A549 (cell line): ENCODE data around the gene ZMYND8. TPM values are rescaled to one million over a fixed set of nuclear protein-coding genes. Genes with fewer than 3 reads are reported as not detected.

Experiments
- ATAC-seq, 2 experiments: fragments of 200-7000 bp in 1 of 2; fragments of >200 bp in 1 of 2; cut with Nextera tagmentation in 1 of 2; cut with Tn5 transposase in 1 of 2; 3 replicates each; pipeline versions ENCODE4 v1.8.0 to v1.9.1; 2018 to 2020; ENCODE audit warnings: mild to moderate bottlenecking in 1 of 2, moderate library complexity in 1 of 2
- CTCF ChIA-PET: fragments of 300-600 bp; sonication (Branson Sonifier 250); formaldehyde crosslinking; extraction: SDS; loops from one replicate; lab custom pipeline; 2021; ENCODE audit warnings: antibody characterized with exemption, inconsistent platforms; lab: Yijun Ruan, JAX
- POLR2A ChIA-PET: fragments of 350-600 bp; formaldehyde crosslinking; extraction: SDS; loops from one replicate; lab custom pipeline; 2021; ENCODE audit warnings: antibody characterized with exemption, inconsistent platforms; lab: Yijun Ruan, JAX
- DNase-seq, 2 experiments: peaks; one replicate each; pipeline versions ENCODE4 v3.0.0 to v3.0.0-alpha.2; 2011 to 2016; ENCODE audit warnings: low read depth in 1 of 2, low spot score in 1 of 2
- FAIRE-seq: peaks from 2 replicates; lab custom pipeline; 2011; peaks lifted over from hg19 to GRCh38; lab: Jason Lieb, UNC
- H3K27ac ChIP-seq, 2 experiments: fragments of >200 bp; sonication (Bioruptor Twin); formaldehyde crosslinking; 3 replicates each; pipeline ENCODE4 v1.5.1; 2016 to 2017
- H3K4me1 ChIP-seq: fragments of >200 bp; sonication (Bioruptor Twin); formaldehyde crosslinking; 3 replicates; pipeline ENCODE4 v1.6.1; 2016
- H3K4me2 ChIP-seq: fragments of >200 bp; sonication (Bioruptor Twin); formaldehyde crosslinking; 3 replicates; pipeline ENCODE4 v1.6.1; 2016
- H3K4me3 ChIP-seq: fragments of >200 bp; sonication (Bioruptor Twin); formaldehyde crosslinking; 3 replicates; pipeline ENCODE4 v1.5.1; 2016
- H3K9me3 ChIP-seq: fragments of >200 bp; sonication (Bioruptor Twin); formaldehyde crosslinking; 3 replicates; pipeline ENCODE4 v1.6.1; 2016
- CEBPB ChIP-seq, 2 experiments: fragments of >200 bp in 1 of 2; sonication (Bioruptor Twin) in 1 of 2; formaldehyde crosslinking in 1 of 2; IDR thresholded peaks; 2 replicates each; pipeline ENCODE4 v1.6.1; 2012 to 2016
- CHD2 ChIP-seq: fragments of 150-350 bp; IDR thresholded peaks from 2 replicates; pipeline ENCODE4 v1.6.1; 2014; ENCODE audit warnings: low read length; ENCODE audit not compliant: partially characterized antibody
- HEYL ChIP-seq: fragments of 250-450 bp; sonication (Bioruptor Pico); IDR thresholded peaks from 2 replicates; pipeline ENCODE4 v1.8.0; 2021; ENCODE audit warnings: mild to moderate bottlenecking, moderate library complexity
- HOXB13 ChIP-seq: fragments of 250-450 bp; sonication (Bioruptor Pico); IDR thresholded peaks from 2 replicates; pipeline ENCODE4 v1.5.0; 2020; ENCODE audit warnings: low read depth, mild to moderate bottlenecking, moderate library complexity
- NFE2L2 ChIP-seq: fragments of 150-350 bp; conservative IDR thresholded peaks from 2 replicates; pipeline ENCODE4 v1.6.1; 2014; ENCODE audit warnings: low read length
- PBX3 ChIP-seq: IDR thresholded peaks from 2 replicates; pipeline ENCODE4 v1.6.1; 2012
- RARB ChIP-seq: fragments of 250-450 bp; sonication (Bioruptor Pico); IDR thresholded peaks from 2 replicates; pipeline ENCODE4 v1.8.0; 2021; ENCODE audit warnings: mild to moderate bottlenecking, moderate library complexity
- WGBS: methylation state at CpG from one replicate; pipeline ENCODE4 v1.1.6; 2017; ENCODE audit errors: missing lambda C conversion rate; 5-methylcytosine and 5-hydroxymethylcytosine counted together
- polyA plus RNA-seq, 4 experiments: library from polyadenylated mRNA; depleted of rRNA in 3 of 4; stranded (reverse); fragments of >200 nt; fragmentation: RNase III in 1 of 4; extraction: RNeasy Plus Mini Kit Qiagen cat#74134 plus additional on column Dnase treatment in 1 of 4; gene quantifications; 2 replicates in 3 of 4; 3 replicates in 1 of 4; pipeline ENCODE4 v1.2.3, GENCODE V29; 2011 to 2017
- TF ChIP-seq, protein P1 (sequence below): fragments of 450-650 bp; IDR thresholded peaks from 2 replicates; pipeline ENCODE4 v1.6.1; 2014; ENCODE audit warnings: antibody characterized with exemption

The ZMYND8 gene
- polyA plus RNA-seq, 2 of the 4 experiments (the other 2 are of a cell fraction) = 10.4 to 24.9 TPM

GRCh38 chr20:47220161-47220582 lies 136.3 kb downstream of the ZMYND8 start (continued):
- TF ChIP-seq CHD2 (no peak), RARB (no peak)
- TF ChIP-seq, protein P1, sequence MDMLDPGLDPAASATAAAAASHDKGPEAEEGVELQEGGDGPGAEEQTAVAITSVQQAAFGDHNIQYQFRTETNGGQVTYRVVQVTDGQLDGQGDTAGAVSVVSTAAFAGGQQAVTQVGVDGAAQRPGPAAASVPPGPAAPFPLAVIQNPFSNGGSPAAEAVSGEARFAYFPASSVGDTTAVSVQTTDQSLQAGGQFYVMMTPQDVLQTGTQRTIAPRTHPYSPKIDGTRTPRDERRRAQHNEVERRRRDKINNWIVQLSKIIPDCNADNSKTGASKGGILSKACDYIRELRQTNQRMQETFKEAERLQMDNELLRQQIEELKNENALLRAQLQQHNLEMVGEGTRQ = no peak

DNA sequence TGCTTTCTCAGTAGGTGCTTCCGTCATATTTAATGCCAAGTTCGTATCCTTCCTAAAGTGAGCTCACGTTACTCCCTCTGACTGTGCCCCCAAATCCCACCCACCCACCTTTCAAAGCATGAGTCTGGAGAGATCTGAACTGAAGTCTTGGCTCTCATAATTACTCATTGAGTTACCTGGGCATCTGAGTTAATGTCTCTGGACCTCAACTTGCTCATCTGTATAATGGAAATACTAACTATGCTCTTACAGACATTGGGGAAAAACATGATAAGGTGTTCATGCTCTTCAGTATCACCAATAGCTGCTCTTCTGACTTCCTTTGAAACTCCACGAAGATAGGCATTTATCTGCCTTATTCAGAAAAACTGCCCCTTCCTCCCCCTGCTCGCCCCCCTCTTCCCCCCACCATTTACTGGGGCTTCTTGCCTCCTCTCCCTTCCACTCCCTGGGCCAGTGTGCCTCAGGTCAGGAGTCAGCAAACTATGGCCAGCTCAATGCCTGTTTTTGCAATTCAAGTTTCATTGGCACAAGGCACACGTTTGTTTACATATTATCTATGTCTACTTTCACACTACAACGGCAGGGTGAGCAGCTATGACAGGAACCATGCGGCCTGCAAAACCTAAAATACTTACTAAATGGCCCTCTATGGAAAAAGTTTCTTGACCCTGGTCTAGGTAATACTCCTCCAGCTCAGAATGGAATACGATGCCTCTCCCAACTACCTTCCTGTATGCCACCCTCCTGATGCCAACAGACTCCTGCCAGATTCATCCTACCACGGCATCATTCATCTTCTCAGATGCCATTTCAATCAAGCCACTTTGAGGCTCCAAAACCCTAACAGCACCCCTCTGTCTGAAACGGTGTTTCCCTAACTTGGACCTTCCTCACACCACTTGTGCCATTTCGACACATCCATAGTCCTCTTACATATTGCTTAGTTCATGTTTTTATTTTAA lies 138.7 kb downstream of the ZMYND8 start:
- POLR2A ChIA-PET = no interaction called here
- no peaks in the 10 kb centered on the region for H3K4me1 ChIP-seq
- 86% methylated on average over 12 of the region's 12 CpGs for WGBS
- ATAC-seq (no peak), FAIRE-seq (no peak), DNase-seq (no peak)
- TF ChIP-seq PBX3 (no peak), HEYL (CRISPR knock-in tag) (no peak)
- TF ChIP-seq, protein P1 = no peak
- no peak overlapping the region for H3K4me2 ChIP-seq
- CTCF ChIA-PET = interaction anchor here (0.7 to 6.7 kb wide), 7 partner anchors 9 to 465 kb away, joined by 3 to 30 read pairs (median 5); no protein-coding TSS in a partner anchor
- no peak overlapping the region for H3K27ac ChIP-seq
- no peak overlapping the region for H3K4me3 ChIP-seq
- H3K9me3 ChIP-seq = no peaks in the 10 kb centered on the region

GRCh38 chr20:47216819-47217410 lies 139.6 kb downstream of the ZMYND8 start:
- Histone ChIP-seq H3K4me3 (no peak overlapping the region), H3K4me1 (no peaks in the 10 kb centered on the region), H3K4me2 (no peak overlapping the region), H3K27ac (no peak overlapping the region), H3K9me3 (no peaks in the 10 kb centered on the region)
- 93% methylated on average over 7 of the region's 7 CpGs for WGBS
- no peak for ATAC-seq
- FAIRE-seq = no peak
- ChIA-PET POLR2A (interaction anchor here (0.6 kb wide), 1 partner anchor 16 kb away, joined by 4 read pairs; no protein-coding TSS in a partner anchor), CTCF (interaction anchor here (0.8 to 6.7 kb wide), 7 partner anchors 11 to 464 kb away, joined by 3 to 30 read pairs (median 5); no protein-coding TSS in a partner anchor)
- DNase-seq = no peak
- TF ChIP-seq PBX3 (no peak), HOXB13 (CRISPR knock-in tag) (no peak)
- TF ChIP-seq, all 56 proteins: peak for 0

- no peaks in the 10 kb centered on the region for H3K9me3 ChIP-seq
- ATAC-seq = no peak
- H3K4me3 ChIP-seq = no peak overlapping the region
- H3K4me2 ChIP-seq = no peak overlapping the region
- CTCF ChIA-PET = interaction anchor here (1.5 to 6.7 kb wide), 3 partner anchors 10 to 457 kb away, joined by 3 to 30 read pairs (median 4); no protein-coding TSS in a partner anchor
- no peak for DNase-seq
- no peaks in the 10 kb centered on the region for H3K4me1 ChIP-seq
- POLR2A ChIA-PET = no interaction called here
- no peak for FAIRE-seq
- H3K27ac ChIP-seq = no peak overlapping the region
- 90% methylated on average over 10 of the region's 10 CpGs for WGBS
- no peak for TF ChIP-seq CEBPB (IDR thresholded peaks at IDR 0.05)
- no peak for TF ChIP-seq NFE2L2
- no peak for TF ChIP-seq HEYL (CRISPR knock-in tag)
These were observed 140.7 kb downstream of the ZMYND8 start for GRCh38 chr20:47215653-47216397.
